ENCODE measurements around the gene C1orf53. TPM values are rescaled to one million over a fixed set of nuclear protein-coding genes. Genes with fewer than 3 reads are reported as not detected.

C1orf53 gene
- total RNA-seq, 2 experiments from 2014 or later: not detected

DNA sequence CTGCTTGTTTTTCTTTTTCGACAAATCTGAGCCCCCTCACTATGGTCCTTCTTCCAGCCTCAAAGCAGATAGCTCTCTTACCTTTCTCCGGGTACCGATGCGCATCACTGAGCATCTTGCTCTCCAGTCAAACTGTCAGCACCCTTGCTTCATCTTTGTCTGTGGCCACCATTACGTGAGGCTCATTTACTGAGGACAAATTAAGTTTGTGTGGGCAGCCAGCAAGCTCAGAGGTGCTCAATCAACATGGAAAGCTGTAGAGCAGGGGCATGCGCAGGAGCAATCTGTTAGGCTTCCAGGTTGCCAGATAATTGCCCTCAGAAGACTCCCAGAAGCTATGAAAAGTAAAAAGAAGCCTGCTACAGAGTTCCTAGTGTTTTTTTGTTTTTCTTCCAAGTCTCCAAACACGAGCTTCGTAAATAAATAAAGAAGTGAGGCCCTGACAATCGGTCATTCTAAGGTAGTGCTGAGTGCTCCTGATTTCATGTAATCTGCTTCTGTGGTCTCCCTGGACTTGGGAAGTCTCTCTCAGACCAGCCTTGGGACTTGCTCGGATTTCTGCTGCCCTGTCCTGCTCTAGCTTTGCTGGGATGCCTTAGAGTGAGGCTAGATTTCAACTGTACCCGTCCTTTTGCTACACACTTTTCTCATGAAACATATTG lies 1.8 kb downstream of the C1orf53 start:
- Histone ChIP-seq H3K9me3 (ENCODE audit: control insufficient read depth in 1 of 2, insufficient read depth in 1 of 2, low read length in 2 of 2) (peaks cover 0 to under 1% of the 10 kb centered on the region in 2 experiments), H3K36me3 (ENCODE audit: insufficient read depth, low read length) (no peaks in the 10 kb centered on the region), H3K27ac (ENCODE audit: low read depth in 1 of 2, low read length in 2 of 2) (no peak overlapping the region), H3K4me1 (ENCODE audit: insufficient read depth, low read length) (peaks cover 20% of the 10 kb centered on the region), H3K27me3 (ENCODE audit: control insufficient read depth in 1 of 2, insufficient read depth in 2 of 2, low read length in 2 of 2) (peaks cover 34 to 62% of the 10 kb centered on the region in 2 experiments), H3K4me3 (ENCODE audit: low read length) (no peak overlapping the region)
- ChIA-PET POLR2A (interaction anchor here (2.7 to 4.8 kb wide), 2 partner anchors 11 to 129 kb away, joined by 15 to 39 read pairs; partner anchors contain the start of genes DENND1B and LHX9), CTCF (no interaction called here)
- ATAC-seq (ENCODE audit: poor library complexity): no peak
- Mint-ChIP-seq H3K27ac (no peak overlapping the region), H3K9me3 (no peaks in the 10 kb centered on the region), H3K27me3 (peaks cover 62% of the 10 kb centered on the region), H3K4me3 (peak overlapping the region; percentile 55), H3K4me1 (ENCODE audit: low read depth) (peaks cover 26% of the 10 kb centered on the region), H3K36me3 (ENCODE audit: low read depth) (peaks cover 4% of the 10 kb centered on the region)
- intact Hi-C loops (cut with DNase I, micrococcal nuclease): loop anchor here in 1 of 2 experiments (10.0 kb wide), 2 partner anchors 251 to 759 kb away; partner anchors contain the start of genes ASPM and NEK7
- DNase-seq: no peak
- TF ChIP-seq, protein P1, sequence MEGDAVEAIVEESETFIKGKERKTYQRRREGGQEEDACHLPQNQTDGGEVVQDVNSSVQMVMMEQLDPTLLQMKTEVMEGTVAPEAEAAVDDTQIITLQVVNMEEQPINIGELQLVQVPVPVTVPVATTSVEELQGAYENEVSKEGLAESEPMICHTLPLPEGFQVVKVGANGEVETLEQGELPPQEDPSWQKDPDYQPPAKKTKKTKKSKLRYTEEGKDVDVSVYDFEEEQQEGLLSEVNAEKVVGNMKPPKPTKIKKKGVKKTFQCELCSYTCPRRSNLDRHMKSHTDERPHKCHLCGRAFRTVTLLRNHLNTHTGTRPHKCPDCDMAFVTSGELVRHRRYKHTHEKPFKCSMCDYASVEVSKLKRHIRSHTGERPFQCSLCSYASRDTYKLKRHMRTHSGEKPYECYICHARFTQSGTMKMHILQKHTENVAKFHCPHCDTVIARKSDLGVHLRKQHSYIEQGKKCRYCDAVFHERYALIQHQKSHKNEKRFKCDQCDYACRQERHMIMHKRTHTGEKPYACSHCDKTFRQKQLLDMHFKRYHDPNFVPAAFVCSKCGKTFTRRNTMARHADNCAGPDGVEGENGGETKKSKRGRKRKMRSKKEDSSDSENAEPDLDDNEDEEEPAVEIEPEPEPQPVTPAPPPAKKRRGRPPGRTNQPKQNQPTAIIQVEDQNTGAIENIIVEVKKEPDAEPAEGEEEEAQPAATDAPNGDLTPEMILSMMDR (IDR thresholded peaks at IDR 0.05): no peak

DNA sequence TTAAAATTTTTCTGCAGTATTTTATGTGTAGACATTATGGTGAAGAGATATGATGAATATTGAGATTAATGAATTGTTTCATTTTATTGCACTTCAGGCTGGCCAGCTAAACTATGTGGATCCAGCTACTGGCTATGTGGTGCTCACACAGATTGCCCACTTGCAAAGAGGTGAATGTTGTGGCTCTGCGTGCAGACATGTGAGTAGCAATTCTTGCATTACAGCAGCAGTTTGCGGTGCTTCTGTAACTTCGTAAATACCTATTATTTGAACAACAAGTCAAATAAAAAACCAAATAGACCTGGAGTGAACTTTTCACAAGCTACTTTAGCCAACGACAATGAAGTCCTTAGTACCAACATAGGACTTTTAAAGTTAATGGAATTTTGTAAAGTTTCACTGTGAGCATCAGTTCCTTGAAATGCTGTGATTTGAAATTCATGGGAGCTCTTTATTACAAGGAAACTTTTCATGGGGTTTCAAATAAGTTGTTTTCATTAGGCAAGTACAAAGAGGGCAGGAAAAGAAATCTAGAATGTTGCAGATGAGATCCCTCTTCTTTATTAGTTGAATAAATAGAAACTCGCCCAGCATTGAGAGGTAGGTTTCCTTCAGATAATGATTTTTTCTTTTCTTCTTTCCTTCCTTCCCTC lies 3.4 kb downstream of the C1orf53 start:
- no peaks in the 10 kb centered on the region for H3K36me3 ChIP-seq (ENCODE audit: insufficient read depth, low read length)
- H3K27me3 Mint-ChIP-seq: peaks cover 77% of the 10 kb centered on the region
- H3K4me1 Mint-ChIP-seq (ENCODE audit: low read depth): peaks cover 40% of the 10 kb centered on the region
- peaks cover 0 to 8% of the 10 kb centered on the region in 2 experiments for H3K9me3 ChIP-seq (ENCODE audit: control insufficient read depth in 1 of 2, insufficient read depth in 1 of 2, low read length in 2 of 2)
- TF ChIP-seq, protein P1 (IDR thresholded peaks at IDR 0.05): no peak
- no peak for ATAC-seq (ENCODE audit: poor library complexity)
- intact Hi-C loops (cut with DNase I, micrococcal nuclease): loop anchor here in 1 of 2 experiments (10.0 kb wide), 2 partner anchors 249 to 761 kb away; partner anchors contain the start of genes ASPM and NEK7
- CTCF ChIA-PET: no interaction called here
- no peak overlapping the region for H3K27ac ChIP-seq (ENCODE audit: low read depth in 1 of 2, low read length in 2 of 2)
- no peak overlapping the region for H3K4me3 ChIP-seq (ENCODE audit: low read length)
- H3K4me3 Mint-ChIP-seq: no peak overlapping the region
- H3K9me3 Mint-ChIP-seq: no peaks in the 10 kb centered on the region
- no peak for DNase-seq
- H3K36me3 Mint-ChIP-seq (ENCODE audit: low read depth): peaks cover 4% of the 10 kb centered on the region
- POLR2A ChIA-PET: interaction anchor here (0.7 to 4.8 kb wide), 3 partner anchors 10 to 732 kb away, joined by 3 to 39 read pairs (median 3); partner anchors contain the start of gene LHX9
- peaks cover 35% of the 10 kb centered on the region for H3K4me1 ChIP-seq (ENCODE audit: insufficient read depth, low read length)
- peaks cover 50 to 78% of the 10 kb centered on the region in 2 experiments for H3K27me3 ChIP-seq (ENCODE audit: control insufficient read depth in 1 of 2, insufficient read depth in 2 of 2, low read length in 2 of 2)
- H3K27ac Mint-ChIP-seq: no peak overlapping the region

DNA sequence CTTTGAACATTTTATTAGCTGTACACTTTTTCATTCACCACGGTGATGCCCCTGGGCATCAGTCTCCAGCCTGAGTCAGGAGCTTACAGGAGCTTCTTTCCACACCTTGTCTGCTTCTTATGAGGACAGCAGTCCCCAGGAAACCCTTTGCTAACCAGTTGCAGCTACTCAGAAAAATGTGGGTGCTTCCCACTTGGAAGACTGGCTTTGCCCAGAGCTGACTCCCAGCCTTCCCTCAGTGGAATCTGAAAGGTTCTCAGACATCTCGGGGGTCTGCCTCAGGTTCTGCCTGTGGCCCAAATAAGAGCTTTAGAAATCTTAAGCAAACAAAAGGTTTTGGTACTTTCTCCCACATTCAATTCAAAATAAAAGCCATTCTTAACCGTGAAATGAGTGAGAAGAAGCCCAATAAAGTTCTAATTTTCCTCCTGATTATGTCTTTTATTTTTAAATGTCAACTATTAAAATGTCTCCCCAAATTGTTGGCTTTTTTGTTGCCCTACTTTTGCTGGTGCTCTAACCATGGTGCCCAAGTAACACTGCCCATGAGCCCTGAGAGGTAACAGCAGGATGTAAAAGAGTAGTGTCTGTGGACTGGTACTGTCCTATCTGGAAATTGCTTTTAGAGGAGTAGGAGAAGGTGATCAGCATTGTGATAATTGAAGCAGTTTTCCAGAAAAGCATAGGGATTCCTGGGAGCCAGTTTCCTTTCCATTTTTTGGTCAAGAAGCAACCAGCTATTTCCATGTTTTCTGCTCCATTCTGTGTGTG lies 5.6 kb downstream of the C1orf53 start:
- H3K4me3 Mint-ChIP-seq: no peak overlapping the region
- no peak for ATAC-seq (ENCODE audit: poor library complexity)

More for the DNA sequence above, 5.6 kb downstream of the C1orf53 start:
- H3K27me3 ChIP-seq (ENCODE audit: control insufficient read depth in 1 of 2, insufficient read depth in 2 of 2, low read length in 2 of 2): peaks cover 72 to 99% of the 10 kb centered on the region in 2 experiments
- no peaks in the 10 kb centered on the region for H3K36me3 ChIP-seq (ENCODE audit: insufficient read depth, low read length)
- H3K27ac ChIP-seq (ENCODE audit: low read depth in 1 of 2, low read length in 2 of 2): no peak overlapping the region
- peaks cover 95% of the 10 kb centered on the region for H3K27me3 Mint-ChIP-seq
- intact Hi-C loops (cut with DNase I, micrococcal nuclease): loop anchor here in 1 of 2 experiments (1.0 to 10.0 kb wide), 3 partner anchors 10 to 763 kb away; partner anchors contain the start of genes ASPM and NEK7
- H3K27ac Mint-ChIP-seq: no peak overlapping the region
- peaks cover 0 to 28% of the 10 kb centered on the region in 2 experiments for H3K9me3 ChIP-seq (ENCODE audit: control insufficient read depth in 1 of 2, insufficient read depth in 1 of 2, low read length in 2 of 2)
- TF ChIP-seq, protein P1 (IDR thresholded peaks at IDR 0.05): no peak
- H3K4me1 Mint-ChIP-seq (ENCODE audit: low read depth): peaks cover 48% of the 10 kb centered on the region
- no peak overlapping the region for H3K4me3 ChIP-seq (ENCODE audit: low read length)
- DNase-seq: no peak
- H3K9me3 Mint-ChIP-seq: no peaks in the 10 kb centered on the region
- POLR2A ChIA-PET: interaction anchor here (0.9 to 1.4 kb wide), 3 partner anchors 10 to 132 kb away, joined by 4 to 6 read pairs (median 5); partner anchors contain the start of genes DENND1B and LHX9
- peaks cover 49% of the 10 kb centered on the region for H3K4me1 ChIP-seq (ENCODE audit: insufficient read depth, low read length)
- CTCF ChIA-PET: interaction anchor here (0.8 kb wide), 1 partner anchor 39 kb away, joined by 3 read pairs; no protein-coding TSS in a partner anchor
- peaks cover 2% of the 10 kb centered on the region for H3K36me3 Mint-ChIP-seq (ENCODE audit: low read depth)

All from CD4-positive, alpha-beta T cell (primary cell).